ENCODE data around the gene UFD1.

Gene UFD1

DNA sequence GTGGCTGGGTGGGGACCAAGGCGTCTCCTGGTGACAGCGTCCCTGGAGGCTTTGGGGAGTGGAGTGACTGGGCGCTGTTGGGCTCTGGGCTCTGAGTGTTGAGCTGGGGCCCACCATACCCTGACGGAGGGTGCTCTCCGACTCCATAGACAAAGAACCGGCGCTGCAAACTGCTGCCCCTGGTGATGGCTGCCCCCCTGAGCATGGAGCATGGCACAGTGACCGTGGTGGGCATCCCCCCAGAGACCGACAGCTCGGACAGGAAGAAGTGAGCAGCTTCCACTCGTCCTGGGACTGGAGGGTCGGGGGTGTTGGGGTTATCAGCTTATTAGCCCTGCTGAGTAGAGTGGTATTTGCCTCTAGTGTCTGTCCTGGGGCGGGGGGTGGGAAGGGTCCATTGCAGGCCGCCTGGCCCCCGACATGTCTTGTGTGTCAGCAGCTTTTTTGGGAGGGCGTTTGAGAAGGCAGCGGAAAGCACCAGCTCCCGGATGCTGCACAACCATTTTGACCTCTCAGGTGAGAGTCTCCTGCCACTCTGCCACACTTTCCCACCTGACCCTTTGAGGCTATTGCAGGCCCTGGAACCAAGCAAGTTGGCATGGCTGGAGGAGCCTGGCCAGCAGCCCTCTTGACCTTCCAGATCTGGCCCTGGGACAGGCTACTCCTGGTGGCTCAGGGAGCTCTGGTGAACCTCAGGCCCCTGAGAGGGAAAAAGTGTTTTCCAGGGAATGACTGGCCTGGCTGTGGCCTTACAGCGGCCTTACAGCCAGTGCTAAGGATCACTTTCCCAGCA, 37.6 kb upstream of the UFD1 start:
- no peak for DNase-seq (ENCODE audit: low spot score)

- DNase-seq (ENCODE audit: low spot score): no peak
Measured at GRCh38 chr22:19515654-19516377, 36.8 kb upstream of the UFD1 start.

GRCh38 chr22:19514831-19515565, 36.0 kb upstream of the UFD1 start:
- DNase-seq (ENCODE audit: low spot score): no peak

DNA sequence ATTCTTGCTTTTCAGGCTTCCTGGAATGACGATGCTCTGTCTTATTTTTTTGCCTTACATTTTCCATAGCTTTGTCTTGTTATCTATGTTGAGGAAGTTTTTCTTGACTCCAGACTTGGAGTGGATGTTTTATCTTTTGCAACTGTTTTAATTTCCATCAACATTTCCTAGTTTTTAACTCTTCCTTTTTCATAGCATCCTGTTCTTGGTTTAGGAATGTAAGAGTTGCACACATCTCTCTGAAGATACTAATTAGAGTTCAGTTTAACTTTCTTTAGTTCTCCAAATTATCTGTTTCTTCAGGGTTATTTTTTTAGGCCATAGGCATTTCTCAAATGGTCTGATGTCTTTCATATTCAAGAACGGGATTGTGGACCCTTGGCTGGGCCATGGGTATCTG, 34.8 kb upstream of the UFD1 start:
- no peak for DNase-seq (ENCODE audit: low spot score)

DNA sequence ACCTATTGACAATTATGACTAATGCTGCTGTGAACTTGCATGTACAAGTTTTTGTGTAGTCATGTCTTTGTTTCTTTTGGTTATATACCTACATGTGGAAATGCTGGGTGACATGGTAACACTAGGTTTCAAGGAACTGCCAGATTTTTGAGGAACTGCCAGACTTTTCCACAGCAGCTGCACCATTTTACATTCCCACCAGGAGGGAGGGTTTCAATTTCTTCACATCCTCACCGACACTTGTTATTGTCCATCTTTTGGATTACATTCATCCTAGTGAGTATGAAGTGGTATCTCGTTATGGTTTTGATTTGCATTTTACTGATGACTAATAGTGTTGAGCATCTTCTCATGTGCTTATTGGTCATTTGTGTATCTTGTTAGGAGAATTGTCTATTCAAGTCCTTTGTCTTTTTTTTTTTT, 31.9 kb upstream of the UFD1 start:
- DNase-seq (ENCODE audit: low spot score): no peak

DNA sequence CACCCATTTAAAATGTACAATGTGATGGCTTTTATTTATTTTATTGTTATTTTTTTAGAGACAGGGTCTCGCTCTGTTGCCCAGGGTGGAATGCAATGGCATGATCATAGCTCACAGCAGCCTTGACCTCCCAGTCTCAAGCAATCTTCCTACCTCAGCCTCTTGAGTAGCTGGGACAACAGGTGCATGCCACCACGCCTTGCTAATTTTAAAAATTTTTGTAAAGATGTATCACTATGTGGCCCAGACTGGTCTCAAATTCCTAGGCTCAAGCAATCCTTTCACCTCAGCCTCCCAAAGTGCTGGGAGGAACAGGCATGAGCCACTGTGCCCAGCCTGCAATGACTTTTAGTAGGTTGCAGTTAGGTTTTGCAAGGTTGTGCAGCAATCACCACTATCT, 30.9 kb upstream of the UFD1 start:
- DNase-seq (ENCODE audit: low spot score): no peak

GRCh38 chr22:19509191-19509590, 30.2 kb upstream of the UFD1 start:
- no peak for DNase-seq (ENCODE audit: low spot score)

GRCh38 chr22:19508024-19508776, 29.2 kb upstream of the UFD1 start:
- no peak for DNase-seq (ENCODE audit: low spot score)

- DNase-seq (ENCODE audit: low spot score): no peak
Measured at GRCh38 chr22:19507534-19507861, 28.5 kb upstream of the UFD1 start.

DNA sequence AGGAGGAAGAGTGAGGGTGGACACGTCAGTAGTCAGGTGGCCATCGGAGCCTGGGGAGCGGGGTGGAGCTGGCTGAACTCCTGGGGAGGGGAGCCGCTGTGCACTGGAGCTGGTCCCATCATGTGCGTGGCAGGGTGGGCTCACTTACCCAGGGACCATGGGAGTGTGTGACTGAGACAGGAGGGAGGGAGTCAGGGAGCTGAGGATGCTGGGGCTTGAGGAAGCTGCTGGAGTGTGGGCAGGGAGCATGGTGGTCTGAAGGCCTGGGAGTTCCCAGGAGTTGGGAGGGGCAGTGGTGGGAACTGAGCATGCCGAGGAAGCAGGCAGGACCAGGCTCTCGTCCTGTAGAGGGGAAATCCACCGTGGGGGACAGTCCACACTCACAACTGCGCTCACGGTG, 27.2 kb upstream of the UFD1 start:
- DNase-seq (ENCODE audit: low spot score): no peak

- DNase-seq (ENCODE audit: low spot score): no peak
Measured at GRCh38 chr22:19505735-19506126, 26.7 kb upstream of the UFD1 start.

- no peak for DNase-seq (ENCODE audit: low spot score)
Measured at GRCh38 chr22:19504900-19505734, 26.1 kb upstream of the UFD1 start.

DNA sequence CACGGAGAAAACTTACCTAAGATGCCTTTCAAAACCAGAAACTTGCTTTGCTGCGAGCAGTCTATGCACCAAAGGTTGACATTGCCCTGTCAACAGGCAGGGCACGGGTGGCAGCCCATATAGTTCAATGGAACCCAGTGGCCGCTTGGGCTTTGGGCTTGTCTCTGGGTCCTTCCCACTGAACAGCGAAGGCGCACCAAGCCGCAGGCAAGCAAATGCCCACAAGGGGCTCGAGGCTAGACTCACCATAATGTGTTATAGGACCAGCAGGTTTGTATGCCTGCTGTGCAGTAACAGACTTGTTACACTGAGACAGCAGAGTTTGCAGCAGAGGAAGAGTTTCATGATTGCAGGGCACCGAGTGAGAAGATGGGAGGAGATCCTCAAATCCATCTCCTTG, 24.9 kb upstream of the UFD1 start:
- DNase-seq (ENCODE audit: low spot score): no peak

DNA sequence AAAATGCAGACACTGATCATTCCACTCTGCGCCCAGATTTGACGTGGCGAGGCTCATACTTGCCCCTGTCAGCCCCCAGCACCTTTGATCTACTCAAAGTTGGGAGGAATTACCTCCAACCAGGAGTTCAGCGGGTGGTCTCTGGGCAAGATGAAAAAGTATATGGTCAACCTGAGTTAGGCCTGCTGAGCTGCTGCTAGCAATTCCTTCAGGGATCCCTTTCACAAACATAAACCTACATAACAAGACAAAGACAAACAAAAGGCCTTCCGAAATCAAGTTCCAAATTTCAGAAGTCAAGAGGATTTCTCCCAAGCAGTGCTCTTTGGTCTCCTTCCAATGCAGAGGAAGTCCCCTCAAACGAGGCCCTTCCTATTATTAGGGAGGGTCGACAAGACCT, 24.4 kb upstream of the UFD1 start:
- no peak for DNase-seq (ENCODE audit: low spot score)

GRCh38 chr22:19501897-19502447, 23.0 kb upstream of the UFD1 start:
- no peak for DNase-seq (ENCODE audit: low spot score)

DNA sequence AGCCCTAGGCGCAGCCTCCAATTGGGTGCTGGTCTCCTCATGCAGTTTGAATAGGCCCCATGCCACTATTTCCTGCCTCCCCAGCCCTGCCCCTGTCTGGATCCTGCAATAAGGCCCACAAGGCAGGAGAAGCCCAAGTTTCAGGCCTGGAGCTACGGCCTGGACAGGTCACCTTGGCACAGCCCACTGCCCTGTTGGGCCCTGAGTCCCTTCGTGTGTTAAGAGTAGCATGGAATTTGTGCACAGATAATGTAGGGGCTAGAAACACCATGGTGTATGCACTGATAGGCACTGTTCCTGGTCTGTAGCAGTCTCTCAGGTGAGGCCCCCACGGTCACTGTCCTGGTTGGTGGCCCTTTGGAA, 20.9 kb upstream of the UFD1 start:
- DNase-seq (ENCODE audit: low spot score): no peak

DNA sequence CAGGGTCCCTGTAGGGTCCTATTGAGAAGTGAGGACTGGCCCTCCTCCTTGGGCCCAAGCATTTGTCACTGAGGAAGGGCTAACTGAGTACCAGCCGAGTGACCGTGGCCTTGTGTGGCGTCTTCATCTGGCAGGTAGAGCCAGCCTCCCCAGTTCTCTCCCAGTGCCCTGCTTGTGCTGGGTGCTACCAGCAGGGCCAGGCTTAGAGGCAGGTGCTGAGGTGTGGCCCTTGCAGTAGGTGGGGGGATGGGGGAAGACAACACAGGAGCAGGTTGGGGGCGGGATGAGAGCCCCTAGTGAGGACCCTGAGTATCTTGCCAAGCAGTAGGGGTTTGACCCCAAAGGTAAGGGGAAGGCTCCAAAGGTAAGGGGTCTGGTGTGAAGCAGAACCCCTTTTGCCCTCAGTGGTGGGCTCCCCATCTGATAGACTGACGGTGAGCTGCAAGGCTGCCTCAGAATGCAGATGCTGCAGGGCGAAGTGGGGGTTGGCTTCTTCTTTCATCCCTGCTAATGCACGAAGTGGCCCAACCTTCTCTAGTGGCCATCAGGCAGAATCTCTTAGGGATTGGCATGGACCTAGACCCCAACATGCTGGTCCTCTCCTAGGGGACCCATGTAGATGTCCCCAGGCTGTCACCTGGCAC, 20.4 kb upstream of the UFD1 start:
- DNase-seq (ENCODE audit: low spot score): no peak

DNA sequence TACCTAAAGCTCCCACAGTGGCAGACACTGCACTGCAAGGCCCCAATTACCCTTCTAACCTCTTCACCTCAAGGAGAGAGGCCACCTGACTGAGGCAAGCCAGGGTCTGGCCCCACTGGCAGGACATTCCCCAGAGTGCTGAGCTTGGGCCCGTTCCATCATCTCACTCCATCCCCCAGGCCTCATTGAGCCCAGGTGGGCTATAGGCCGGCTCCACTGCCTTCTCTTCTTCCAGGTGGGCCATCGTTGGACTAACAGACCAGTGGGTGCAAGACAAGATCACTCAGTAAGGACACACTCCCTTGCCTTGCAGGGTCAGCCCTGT, 19.8 kb upstream of the UFD1 start:
- DNase-seq (ENCODE audit: low spot score): no peak

GRCh38 chr22:19498154-19498865, 19.3 kb upstream of the UFD1 start:
- DNase-seq (ENCODE audit: low spot score): no peak

DNA sequence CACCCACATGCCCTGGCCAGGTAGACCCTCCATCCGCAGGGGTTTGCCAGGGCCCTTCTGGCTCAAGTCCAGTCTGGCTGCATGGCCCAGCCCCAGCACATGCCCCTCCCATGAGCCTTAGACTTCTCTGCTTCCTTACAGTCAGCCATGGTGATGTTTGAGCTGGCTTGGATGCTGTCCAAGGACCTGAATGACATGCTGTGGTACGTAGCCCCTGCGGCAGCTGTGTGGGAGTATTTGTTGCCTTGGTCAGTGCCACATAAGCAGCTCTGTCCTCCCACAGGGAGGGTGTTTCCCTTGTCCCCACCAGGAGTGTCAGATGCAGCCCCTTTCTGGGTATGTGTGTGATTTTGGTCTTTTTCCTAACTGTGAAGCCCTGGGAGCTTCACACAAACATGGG, 18.3 kb upstream of the UFD1 start:
- DNase-seq (ENCODE audit: low spot score): peak; percentile 53

All from AG08395 (cell line).